H1 (cell line): ENCODE measurements around the gene RNASEH2A. TPM values are rescaled to one million over a fixed set of nuclear protein-coding genes. Genes with fewer than 3 reads are reported as not detected.

Experiments
- CTCF ChIA-PET: fragments of 300-600 bp; sonication (Branson Sonifier 250); formaldehyde crosslinking; loops from one replicate; lab custom pipeline; 2021; ENCODE audit not compliant: partially characterized antibody; lab: Charles Lee
- POLR2A ChIA-PET: fragments of 300-600 bp; sonication (Branson Sonifier 250); formaldehyde crosslinking; loops from one replicate; lab custom pipeline; 2021; ENCODE audit warnings: inconsistent platforms; ENCODE audit not compliant: partially characterized antibody; lab: Charles Lee
- DNase-seq, 2 experiments: peaks; one replicate each; pipeline versions ENCODE4 v3.0.0 to v3.0.0-alpha.2; 2010 to 2022; ENCODE audit warnings: low spot score in 2 of 2, low read depth in 1 of 2, mixed read lengths in 1 of 2
- FAIRE-seq: peaks from 2 replicates; lab custom pipeline; 2011; peaks lifted over from hg19 to GRCh38; lab: Jason Lieb, UNC
- H2AFZ ChIP-seq: 2 replicates; pipeline ENCODE4 v1.8.1; 2012; ENCODE audit warnings: low read length, inconsistent platforms
- H2AK5ac ChIP-seq: 2 replicates; pipeline ENCODE4 v1.6.1; 2013; ENCODE audit warnings: low read depth, low read length
- H2BK120ac ChIP-seq: replicated peaks from 2 replicates; pipeline ENCODE3; 2013; ENCODE audit warnings: low read depth, low read length, inconsistent platforms
- H2BK12ac ChIP-seq: 2 replicates; pipeline ENCODE4 v1.6.1; 2013; ENCODE audit warnings: low read depth, low read length
- H2BK15ac ChIP-seq: 2 replicates; pipeline ENCODE4 v1.6.1; 2013; ENCODE audit warnings: low read length
- H2BK20ac ChIP-seq: 2 replicates; pipeline ENCODE4 v1.6.1; 2013; ENCODE audit warnings: low read length
- H2BK5ac ChIP-seq: 2 replicates; pipeline ENCODE4 v1.6.1; 2013; ENCODE audit warnings: low read depth, low read length
- H3K14ac ChIP-seq: 2 replicates; pipeline ENCODE4 v1.6.1; 2013; ENCODE audit warnings: inconsistent platforms; ENCODE audit not compliant: insufficient read length
- H3K18ac ChIP-seq: 2 replicates; pipeline ENCODE4 v1.6.1; 2013; ENCODE audit warnings: low read length; ENCODE audit errors: extremely low read depth
- H3K23ac ChIP-seq: 2 replicates; pipeline ENCODE4 v1.6.1; 2013; ENCODE audit warnings: inconsistent platforms; ENCODE audit not compliant: insufficient read length
- H3K23me2 ChIP-seq: 2 replicates; pipeline ENCODE4 v1.6.1; 2013; ENCODE audit warnings: low read depth, low read length
- H3K27ac ChIP-seq: 2 replicates; pipeline ENCODE4 v1.6.1; 2011; ENCODE audit warnings: low read depth, low read length, inconsistent platforms
- H3K27me3 ChIP-seq, 4 experiments: replicated peaks in 1 of 4; 1 replicate in 1 of 4; 2 replicates in 3 of 4; pipeline versions ENCODE4 v1.6.1 to v1.8.1; 2011 to 2013; ENCODE audit warnings: low read length in 3 of 4, mild to moderate bottlenecking in 3 of 4, inconsistent platforms in 2 of 4, mixed read lengths in 2 of 4, moderate library complexity in 1 of 4; ENCODE audit not compliant: control insufficient read depth in 3 of 4, insufficient read depth in 3 of 4; ENCODE audit errors: extremely low read depth in 1 of 4
- H3K36me3 ChIP-seq, 4 experiments: 2 replicates each; pipeline versions ENCODE4 v1.6.1 to v1.8.1; 2011 to 2013; ENCODE audit warnings: mild to moderate bottlenecking in 4 of 4, low read length in 3 of 4, moderate library complexity in 2 of 4, control low read depth in 1 of 4, inconsistent platforms in 1 of 4; ENCODE audit not compliant: insufficient read depth in 4 of 4, control insufficient read depth in 2 of 4
- H3K4ac ChIP-seq: replicated peaks from 2 replicates; pipeline ENCODE3; 2013; ENCODE audit warnings: low read length, low read depth, mixed read lengths, inconsistent platforms; ENCODE audit not compliant: insufficient read length
- H3K4me1 ChIP-seq, 4 experiments: replicated peaks in 1 of 4; 1 replicate in 1 of 4; 2 replicates in 3 of 4; pipeline versions ENCODE4 v1.6.1 to v1.8.1; 2011 to 2013; ENCODE audit warnings: low read length in 3 of 4, inconsistent platforms in 2 of 4, mixed read lengths in 1 of 4; ENCODE audit not compliant: insufficient read depth in 4 of 4, control insufficient read depth in 3 of 4
- H3K4me2 ChIP-seq, 2 experiments: 2 replicates each; pipeline versions ENCODE4 v1.6.1 to v1.8.1; 2011 to 2013; ENCODE audit warnings: low read depth in 2 of 2, low read length in 2 of 2, control low read depth in 1 of 2, inconsistent platforms in 1 of 2, mild to moderate bottlenecking in 1 of 2; ENCODE audit not compliant: insufficient read depth in 1 of 2
- H3K4me3 ChIP-seq, 4 experiments: fragments of 200-600, 300-600 bp in 1 of 4; sonication (generic), shearing (Covaris generic), sonication (Bioruptor Twin) in 1 of 4; 2 replicates each; pipeline versions ENCODE4 v1.5.1 to v1.8.1; 2011 to 2016; ENCODE audit warnings: low read length in 4 of 4, low read depth in 3 of 4, control low read depth in 2 of 4, inconsistent platforms in 2 of 4, mild to moderate bottlenecking in 2 of 4, mixed read lengths in 1 of 4, moderate library complexity in 1 of 4; ENCODE audit not compliant: insufficient read depth in 2 of 4; ENCODE audit errors: extremely low read depth in 1 of 4
- H3K56ac ChIP-seq: replicated peaks from 2 replicates; pipeline ENCODE3; 2013; ENCODE audit warnings: low read depth, mild to moderate bottlenecking, mixed read lengths, low read length, inconsistent platforms; ENCODE audit not compliant: insufficient read length
- H3K79me1 ChIP-seq: 2 replicates; pipeline ENCODE4 v1.6.1; 2013; ENCODE audit warnings: low read depth, low read length, control low read depth
- H3K79me2 ChIP-seq, 2 experiments: 2 replicates each; pipeline versions ENCODE4 v1.6.1 to v1.8.1; 2012 to 2013; ENCODE audit warnings: low read length in 2 of 2, mild to moderate bottlenecking in 2 of 2, inconsistent platforms in 1 of 2; ENCODE audit not compliant: insufficient read depth in 2 of 2, control insufficient read depth in 1 of 2
- H3K9ac ChIP-seq, 4 experiments: replicated peaks in 1 of 4; 1 replicate in 1 of 4; 2 replicates in 3 of 4; pipeline versions ENCODE4 v1.6.1 to v1.8.1; 2011 to 2013; ENCODE audit warnings: low read depth in 3 of 4, low read length in 3 of 4, control low read depth in 2 of 4, mild to moderate bottlenecking in 2 of 4, moderate library complexity in 2 of 4, inconsistent platforms in 1 of 4; ENCODE audit errors: extremely low read depth in 1 of 4
- H3K9me3 ChIP-seq, 2 experiments: 2 replicates each; pipeline versions ENCODE4 v1.6.1 to v1.8.1; 2012 to 2013; ENCODE audit warnings: mild to moderate bottlenecking in 2 of 2, moderate library complexity in 2 of 2, control low read depth in 1 of 2, inconsistent platforms in 1 of 2, low read depth in 1 of 2, low read length in 1 of 2, mixed read lengths in 1 of 2; ENCODE audit not compliant: insufficient read depth in 2 of 2
- H4K20me1 ChIP-seq, 2 experiments: replicated peaks in 1 of 2; 2 replicates each; pipeline versions ENCODE3 to v1.8.1; 2011 to 2013; ENCODE audit warnings: inconsistent platforms in 2 of 2, low read length in 2 of 2, mild to moderate bottlenecking in 1 of 2; ENCODE audit not compliant: insufficient read depth in 2 of 2, control insufficient read depth in 1 of 2
- H4K5ac ChIP-seq: 2 replicates; pipeline ENCODE4 v1.6.1; 2013; ENCODE audit warnings: low read length, low read depth, mixed read lengths, inconsistent platforms; ENCODE audit not compliant: insufficient read length
- H4K8ac ChIP-seq: 2 replicates; pipeline ENCODE4 v1.8.0; 2013; ENCODE audit warnings: mild to moderate bottlenecking, moderate library complexity, low read length, inconsistent platforms; ENCODE audit not compliant: insufficient read depth; ENCODE audit errors: extremely low read depth
- H4K91ac ChIP-seq: replicated peaks from 2 replicates; pipeline ENCODE3; 2013; ENCODE audit warnings: low read length, mixed read lengths, inconsistent platforms; ENCODE audit not compliant: insufficient read length
- CBX8 ChIP-seq: fragments of 300-800, 300-1000 bp; sonication (generic); IDR thresholded peaks from 2 replicates; pipeline ENCODE4 v1.7.1; 2016; ENCODE audit warnings: low read depth, low read length, borderline replicate concordance
- CTCF ChIP-seq, 3 experiments: IDR thresholded peaks; 1 replicate in 2 of 3; 2 replicates in 1 of 3; pipeline versions ENCODE4 v1.5.1 to v1.6.1; 2011; ENCODE audit warnings: low read length in 3 of 3, mild to moderate bottlenecking in 3 of 3, inconsistent platforms in 2 of 3, low read depth in 1 of 3, moderate library complexity in 1 of 3; ENCODE audit not compliant: insufficient read depth in 1 of 3; ENCODE audit errors: control extremely low read depth in 1 of 3
- EGR1 ChIP-seq: IDR thresholded peaks from 2 replicates; pipeline ENCODE4 v1.6.1; 2011; ENCODE audit warnings: low read depth, low read length, borderline replicate concordance
- GTF2F1 ChIP-seq: IDR thresholded peaks from 2 replicates; pipeline ENCODE4 v1.6.1; 2012; ENCODE audit warnings: low read depth, low read length, improper control_type of control experiment, borderline replicate concordance
- MAFK ChIP-seq: IDR thresholded peaks from 2 replicates; pipeline ENCODE4 v1.6.1; 2012; ENCODE audit warnings: low read depth, mild to moderate bottlenecking, improper control_type of control experiment, low read length
- POLR2A ChIP-seq, 2 experiments: IDR thresholded peaks; 1 replicate in 1 of 2; 2 replicates in 1 of 2; pipeline ENCODE4 v1.6.1; 2011; ENCODE audit warnings: low read depth in 2 of 2, low read length in 2 of 2, mild to moderate bottlenecking in 2 of 2; ENCODE audit errors: control extremely low read depth in 1 of 2
- RFX5 ChIP-seq: IDR thresholded peaks from 2 replicates; pipeline ENCODE4 v1.6.1; 2011; ENCODE audit warnings: low read depth, low read length, improper control_type of control experiment, borderline replicate concordance
- RNF2 ChIP-seq: fragments of 200-900, 300-1000 bp; sonication (generic); IDR thresholded peaks from 2 replicates; pipeline ENCODE4 v1.7.1; 2016; ENCODE audit warnings: borderline replicate concordance, low read depth, mild to moderate bottlenecking, antibody characterized with exemption, low read length; ENCODE audit not compliant: poor library complexity, severe bottlenecking; ENCODE audit errors: missing control alignments
- SAP30 ChIP-seq: fragments of 300-600 bp; sonication (generic); IDR thresholded peaks from 2 replicates; pipeline ENCODE4 v1.7.1; 2012; ENCODE audit warnings: low read length, moderate library complexity, mild to moderate bottlenecking, inconsistent platforms; ENCODE audit not compliant: insufficient read depth, insufficient replicate concordance
- SP2 ChIP-seq: IDR thresholded peaks from 2 replicates; pipeline ENCODE4 v1.6.1; 2012; ENCODE audit warnings: mild to moderate bottlenecking, low read length, inconsistent platforms
- SRF ChIP-seq: IDR thresholded peaks from 2 replicates; pipeline ENCODE4 v1.6.1; 2011; ENCODE audit warnings: mild to moderate bottlenecking, low read depth, low read length, moderate library complexity
- ZNF274 ChIP-seq: IDR thresholded peaks from 2 replicates; pipeline ENCODE4 v1.7.0; 2012; ENCODE audit warnings: low read length, borderline replicate concordance; ENCODE audit errors: extremely low read depth
- WGBS, 2 experiments: shearing (Covaris generic) in 1 of 2; methylation state at CpG; one replicate each; pipeline versions ENCODE4 v1.1.6 to v1.1.7; 2013 to 2015; ENCODE audit warnings: low lambda C conversion rate in 2 of 2, mixed read lengths in 2 of 2, inconsistent platforms in 1 of 2, low coverage in 1 of 2, missing lambda C conversion rate in 1 of 2; ENCODE audit not compliant: insufficient replicate concordance in 2 of 2, insufficient coverage in 1 of 2, insufficient read length in 1 of 2; ENCODE audit errors: extremely low coverage in 1 of 2, missing lambda C conversion rate in 1 of 2; 5-methylcytosine and 5-hydroxymethylcytosine counted together
- polyA plus RNA-seq, 7 experiments: library from polyadenylated mRNA; depleted of rRNA in 3 of 7; stranded (reverse) in 5 of 7; unstranded in 2 of 7; fragments of >200 nt in 5 of 7; fragments of 200-250 nt in 2 of 7; gene quantifications; 1 replicate in 5 of 7; 2 replicates in 1 of 7; 4 replicates in 1 of 7; pipeline versions ENCODE4 v1.2.1 to v1.2.3, GENCODE V29; 2011 to 2013; ENCODE audit warnings: missing spikeins in 2 of 7, mixed read lengths in 2 of 7
- total RNA-seq: library from RNA; stranded (reverse); fragmentation: NEBNext Ultra II Directional; extraction: Animal tissue kit (Norgen Biotek cat#: 25700); gene quantifications from 2 replicates; pipeline ENCODE4 v1.2.1, GENCODE V29; 2021

RNASEH2A gene
- total and polyA plus RNA-seq, 2 of the 8 experiments (the other 6 are each of a cell fraction or from before 2014, with no cell fraction given) = 67.5 to 120 TPM

- H2BK5ac ChIP-seq = no peak overlapping the region
- H3K23ac ChIP-seq = no peak overlapping the region
- H2AK5ac ChIP-seq = no peak overlapping the region
- H4K8ac ChIP-seq = no peak overlapping the region
- H4K91ac ChIP-seq = no peak overlapping the region
- H3K9ac ChIP-seq = no peak overlapping the region
- no peaks in the 10 kb centered on the region; a peak in 1 of 7 replicates for H3K27me3 ChIP-seq
- H2BK20ac ChIP-seq = no peak overlapping the region
- H3K79me2 ChIP-seq = peaks cover 0 to 9% of the 10 kb centered on the region in 2 experiments; a peak in 2 of 4 replicates
- H3K56ac ChIP-seq = no peak overlapping the region
- no peak overlapping the region for H4K5ac ChIP-seq
- H2BK12ac ChIP-seq = no peak overlapping the region
- peaks cover 0 to 3% (median 0%) of the 10 kb centered on the region in 4 experiments; a peak in 1 of 8 replicates for H3K36me3 ChIP-seq
- 91% methylated on average over 11 of the region's 11 CpGs; no CpG with 5 or more reads in 1 of the 2 experiments for WGBS, 2 experiments
- DNase-seq = no peak
- CTCF ChIA-PET = no interaction called here
- peaks cover 13% of the 10 kb centered on the region for H3K23me2 ChIP-seq
- no peak for FAIRE-seq
- peaks cover 11% of the 10 kb centered on the region for H3K79me1 ChIP-seq
- H3K18ac ChIP-seq = no peak overlapping the region
- peaks cover 6 to 31% (median 10%) of the 10 kb centered on the region in 4 experiments for H3K4me1 ChIP-seq
- peaks cover 8 to 24% of the 10 kb centered on the region in 2 experiments for H4K20me1 ChIP-seq
- H3K4ac ChIP-seq = no peak overlapping the region
- POLR2A ChIA-PET = no interaction called here
- H3K27ac ChIP-seq = no peak overlapping the region
- H3K14ac ChIP-seq = no peak overlapping the region
- H3K4me2 ChIP-seq = no peak overlapping the region
- H2AFZ ChIP-seq = no peak overlapping the region
- no peak overlapping the region for H3K4me3 ChIP-seq
- H3K9me3 ChIP-seq = no peaks in the 10 kb centered on the region
- H2BK15ac ChIP-seq = no peak overlapping the region
- H2BK120ac ChIP-seq = no peak overlapping the region
- no peak for TF ChIP-seq MAFK
- TF ChIP-seq RFX5 = no peak
- TF ChIP-seq EGR1 = no peak
- no peak for TF ChIP-seq ZNF274
- TF ChIP-seq SRF = no peak
- TF ChIP-seq CBX8 = no peak
- no peak for TF ChIP-seq GTF2F1
- TF ChIP-seq RNF2 = no peak
- TF ChIP-seq POLR2A (IDR thresholded peaks at IDR 0.05; ENCODE audit: control extremely low read depth in 1 of 2, low read depth in 2 of 2, low read length in 2 of 2) = no peak
- no peak for TF ChIP-seq SP2
- TF ChIP-seq SAP30 = no peak
- no peak for TF ChIP-seq CTCF (IDR thresholded peaks at IDR 0.05; ENCODE audit: control extremely low read depth in 1 of 3, insufficient read depth in 1 of 3, low read depth in 1 of 3, low read length in 3 of 3)
Measured at GRCh38 chr19:12843328-12843727, 36.9 kb downstream of the RNASEH2A start.
